WTC11 (cell line): ENCODE results near the gene CDKN2B. TPM values are rescaled to one million over a fixed set of nuclear protein-coding genes. Genes with fewer than 3 reads are reported as not detected.
A peak's percentile ranks its signal among the peaks of the same experiment; 100 is the strongest.

ENCODE experiments used
- ATAC-seq: fragments of 200-7000 bp; cut with Tn5 transposase; 2 replicates; pipeline ENCODE4 v1.10.0; 2021; ENCODE audit warnings: mild to moderate bottlenecking, moderate library complexity
- CTCF ChIA-PET: fragments of 300-600 bp; sonication (Branson Sonifier 250); formaldehyde crosslinking; loops from one replicate; lab custom pipeline; 2021; ENCODE audit warnings: antibody characterized with exemption; lab: Charles Lee
- POLR2A ChIA-PET: fragments of 350-600 bp; sonication (Branson Sonifier 250); formaldehyde crosslinking; loops from one replicate; lab custom pipeline; 2021; ENCODE audit warnings: antibody characterized with exemption; lab: Charles Lee
- DNase-seq: peaks from one replicate; pipeline ENCODE4 v3.0.0; 2021; ENCODE audit warnings: low spot score
- H3K27ac Mint-ChIP-seq: 2 replicates; pipeline ENCODE4 v1.8.0; 2021; ENCODE audit warnings: mixed read lengths
- H3K27me3 Mint-ChIP-seq: 2 replicates; pipeline ENCODE4 v1.8.0; 2021; ENCODE audit warnings: low read depth, mild to moderate bottlenecking, moderate library complexity, mixed read lengths
- H3K36me3 Mint-ChIP-seq: 2 replicates; pipeline ENCODE4 v1.8.0; 2021; ENCODE audit warnings: mixed read lengths
- H3K4me1 Mint-ChIP-seq: 2 replicates; pipeline ENCODE4 v1.8.0; 2022; ENCODE audit warnings: mixed read lengths
- H3K4me3 Mint-ChIP-seq: 2 replicates; pipeline ENCODE4 v1.8.0; 2021; ENCODE audit warnings: mild to moderate bottlenecking, moderate library complexity, mixed read lengths
- H3K9me3 Mint-ChIP-seq: 2 replicates; pipeline ENCODE4 v1.8.0; 2021; ENCODE audit warnings: mixed read lengths
- AR ChIP-seq: fragments of 250-450 bp; sonication (Bioruptor Pico); IDR thresholded peaks from 2 replicates; pipeline ENCODE4 v1.9.0; 2021; ENCODE audit warnings: mild to moderate bottlenecking
- CBFB ChIP-seq: sonication (generic); formaldehyde crosslinking; IDR thresholded peaks from 2 replicates; pipeline ENCODE4 v1.8.1; 2022; ENCODE audit warnings: mild to moderate bottlenecking, low read depth, missing genetic modification reagents
- EMX1 ChIP-seq: fragments of 250-450 bp; sonication (Bioruptor Pico); IDR thresholded peaks from 2 replicates; pipeline ENCODE4 v1.8.0; 2021; ENCODE audit warnings: mild to moderate bottlenecking
- FOXP1 ChIP-seq: sonication (generic); formaldehyde crosslinking; IDR thresholded peaks from 2 replicates; pipeline ENCODE4 v1.8.0; 2022; ENCODE audit warnings: missing genetic modification reagents, mild to moderate bottlenecking, moderate library complexity, borderline replicate concordance
- GABPB1 ChIP-seq: sonication (generic); formaldehyde crosslinking; IDR thresholded peaks from 2 replicates; pipeline ENCODE4 v1.8.1; 2023; ENCODE audit warnings: mild to moderate bottlenecking, missing genetic modification reagents
- GTF2I ChIP-seq: fragments of 250-450 bp; sonication (Bioruptor Pico); conservative IDR thresholded peaks from 2 replicates; pipeline ENCODE4 v1.4.0; 2021; ENCODE audit warnings: mild to moderate bottlenecking
- HMGA2 ChIP-seq: fragments of 250-450 bp; sonication (Bioruptor Pico); IDR thresholded peaks from 2 replicates; pipeline ENCODE4 v1.4.0; 2021; ENCODE audit warnings: mild to moderate bottlenecking, moderate library complexity
- NFE2L1 ChIP-seq: sonication (generic); formaldehyde crosslinking; IDR thresholded peaks from 2 replicates; pipeline ENCODE4 v1.8.1; 2023; ENCODE audit warnings: missing genetic modification reagents
- NR1H2 ChIP-seq: sonication (generic); formaldehyde crosslinking; IDR thresholded peaks from 2 replicates; pipeline ENCODE4 v1.9.0; 2021; ENCODE audit warnings: mild to moderate bottlenecking, moderate library complexity, missing genetic modification reagents
- PRRX2 ChIP-seq: fragments of 250-450 bp; sonication (Bioruptor Pico); IDR thresholded peaks from 2 replicates; pipeline ENCODE4 v1.8.0; 2021; ENCODE audit warnings: mild to moderate bottlenecking
- RORB ChIP-seq: fragments of 250-450 bp; sonication (Bioruptor Pico); IDR thresholded peaks from 2 replicates; pipeline ENCODE4 v1.9.0; 2021; ENCODE audit warnings: mild to moderate bottlenecking
- SMAD3 ChIP-seq: sonication (generic); formaldehyde crosslinking; IDR thresholded peaks from 2 replicates; pipeline ENCODE4 v1.8.0; 2022; ENCODE audit warnings: missing genetic modification reagents, mild to moderate bottlenecking, borderline replicate concordance
- SP1 ChIP-seq: sonication (generic); formaldehyde crosslinking; conservative IDR thresholded peaks from 2 replicates; pipeline ENCODE4 v1.8.1; 2022; ENCODE audit warnings: missing genetic modification reagents
- USF2 ChIP-seq: sonication (generic); formaldehyde crosslinking; IDR thresholded peaks from 2 replicates; pipeline ENCODE4 v1.8.1; 2023; ENCODE audit warnings: mild to moderate bottlenecking, missing genetic modification reagents, moderate library complexity
- ZNF121 ChIP-seq: sonication (generic); formaldehyde crosslinking; IDR thresholded peaks from 2 replicates; pipeline ENCODE4 v1.8.0; 2023; ENCODE audit warnings: missing genetic modification reagents
- ZNF138 ChIP-seq: sonication (generic); formaldehyde crosslinking; conservative IDR thresholded peaks from 2 replicates; pipeline ENCODE4 v1.8.1; 2022; ENCODE audit warnings: mild to moderate bottlenecking, moderate library complexity, missing genetic modification reagents
- ZNF219 ChIP-seq: sonication (generic); formaldehyde crosslinking; IDR thresholded peaks from 2 replicates; pipeline ENCODE4 v1.8.0; 2023; ENCODE audit warnings: missing genetic modification reagents, mild to moderate bottlenecking, borderline replicate concordance
- ZNF281 ChIP-seq: sonication (generic); formaldehyde crosslinking; IDR thresholded peaks from 2 replicates; pipeline ENCODE4 v1.8.0; 2023; ENCODE audit warnings: mild to moderate bottlenecking, missing genetic modification reagents
- ZNF416 ChIP-seq: fragments of 250-450 bp; sonication (Bioruptor Pico); IDR thresholded peaks from 2 replicates; pipeline ENCODE4 v1.9.0; 2021; ENCODE audit warnings: mild to moderate bottlenecking, inconsistent platforms
- total RNA-seq: library from RNA; stranded (reverse); gene quantifications from 3 replicates; pipeline ENCODE4 v1.2.3, GENCODE V29; 2021
- TF ChIP-seq, protein P1 (sequence below): sonication (generic); formaldehyde crosslinking; IDR thresholded peaks from 2 replicates; pipeline ENCODE4 v1.8.0; 2022; ENCODE audit warnings: mild to moderate bottlenecking, missing genetic modification reagents

The CDKN2B gene
- total RNA-seq, 1 experiment from 2014 or later: 0.13 TPM

GRCh38 chr9:22044583-22044982 is 35.5 kb upstream of the CDKN2B start:
- no peak for ATAC-seq
- H3K27ac Mint-ChIP-seq: no peak overlapping the region
- H3K4me1 Mint-ChIP-seq: 0 out of 2 replicates have a peak, but pooled peaks cover 4% of the 10 kb centered on the region
- H3K27me3 Mint-ChIP-seq: no peaks in the 10 kb centered on the region
- H3K36me3 Mint-ChIP-seq: no peaks in the 10 kb centered on the region
- H3K4me3 Mint-ChIP-seq: no peak overlapping the region
- CTCF ChIA-PET: no interaction called here
- POLR2A ChIA-PET: interaction anchor here (0.6 kb wide), 1 partner anchor 22 kb away, joined by 3 read pairs; no protein-coding TSS in a partner anchor
- no peak for DNase-seq
- TF ChIP-seq NR1H2 (no peak), NFE2L1 (CRISPR knock-in tag) (no peak), CBFB (CRISPR knock-in tag) (no peak), ZNF121 (CRISPR knock-in tag) (no peak), ZNF138 (CRISPR knock-in tag) (no peak), GTF2I (CRISPR knock-in tag) (no peak), ZNF219 (CRISPR knock-in tag) (no peak), FOXP1 (CRISPR knock-in tag) (no peak), USF2 (CRISPR knock-in tag) (no peak), AR (CRISPR knock-in tag) (no peak)
- TF ChIP-seq, protein P1, sequence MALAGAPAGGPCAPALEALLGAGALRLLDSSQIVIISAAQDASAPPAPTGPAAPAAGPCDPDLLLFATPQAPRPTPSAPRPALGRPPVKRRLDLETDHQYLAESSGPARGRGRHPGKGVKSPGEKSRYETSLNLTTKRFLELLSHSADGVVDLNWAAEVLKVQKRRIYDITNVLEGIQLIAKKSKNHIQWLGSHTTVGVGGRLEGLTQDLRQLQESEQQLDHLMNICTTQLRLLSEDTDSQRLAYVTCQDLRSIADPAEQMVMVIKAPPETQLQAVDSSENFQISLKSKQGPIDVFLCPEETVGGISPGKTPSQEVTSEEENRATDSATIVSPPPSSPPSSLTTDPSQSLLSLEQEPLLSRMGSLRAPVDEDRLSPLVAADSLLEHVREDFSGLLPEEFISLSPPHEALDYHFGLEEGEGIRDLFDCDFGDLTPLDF (CRISPR knock-in tag): no peak
- H3K9me3 Mint-ChIP-seq: no peaks in the 10 kb centered on the region

GRCh38 chr9:22043928-22044327 is 34.8 kb upstream of the CDKN2B start:
- no peak overlapping the region for H3K27ac Mint-ChIP-seq
- ChIA-PET POLR2A (no interaction called here), CTCF (interaction anchor here (1.0 kb wide), 1 partner anchor 75 kb away, joined by 3 read pairs; no protein-coding TSS in a partner anchor)
- H3K4me3 Mint-ChIP-seq: no peak overlapping the region
- DNase-seq: no peak
- H3K36me3 Mint-ChIP-seq: no peaks in the 10 kb centered on the region
- TF ChIP-seq RORB (CRISPR knock-in tag) (no peak), PRRX2 (CRISPR knock-in tag) (no peak), EMX1 (CRISPR knock-in tag) (no peak), SMAD3 (no peak), HMGA2 (CRISPR knock-in tag) (no peak), AR (CRISPR knock-in tag) (no peak)
- TF ChIP-seq, all 79 proteins: peak for 0
- no peaks in the 10 kb centered on the region for H3K27me3 Mint-ChIP-seq
- 0 out of 2 replicates have a peak, but pooled peaks cover 6% of the 10 kb centered on the region for H3K4me1 Mint-ChIP-seq
- H3K9me3 Mint-ChIP-seq: no peaks in the 10 kb centered on the region
- ATAC-seq: no peak

GRCh38 chr9:22041775-22042174 is 32.7 kb upstream of the CDKN2B start:
- no peak for TF ChIP-seq SP1
- no peak for TF ChIP-seq ZNF416 (CRISPR knock-in tag)
- no peak for TF ChIP-seq ZNF281
- no peak for TF ChIP-seq GABPB1 (CRISPR knock-in tag)
- ATAC-seq: peak; percentile 72
- Mint-ChIP-seq H3K4me3 (no peak overlapping the region), H3K27me3 (no peaks in the 10 kb centered on the region), H3K9me3 (no peaks in the 10 kb centered on the region), H3K4me1 (0 out of 2 replicates have a peak, but pooled peaks cover 6% of the 10 kb centered on the region), H3K27ac (no peak overlapping the region), H3K36me3 (no peaks in the 10 kb centered on the region)
- ChIA-PET CTCF (interaction anchor here (0.8 to 1.2 kb wide), 3 partner anchors 33 to 201 kb away, joined by 3 to 6 read pairs (median 3); partner anchors contain the start of gene CDKN2B), POLR2A (no interaction called here)
- no peak for DNase-seq
